Stimulated activated CD8-positive, alpha-beta memory T cell treated with anti-CD3 and anti-CD28 coated beads, Interleukin-2, amount 100 ng/mL, for 1 hour (primary cell): Measurements from ENCODE around the gene DOCK9.

ENCODE experiments used
- DNase-seq, 2 donors: peaks; one replicate each; pipeline ENCODE4 v3.0.0-alpha.2; 2020; ENCODE audit warnings: low read depth in 2 of 2

The DOCK9 gene

GRCh38 chr13:98950705-98951104 is 27.2 kb downstream of the DOCK9 start:
- no peak for DNase-seq

- no peak for DNase-seq
Measured at GRCh38 chr13:98947925-98948324, 29.9 kb downstream of the DOCK9 start.

- DNase-seq, result no peak
Measured at GRCh38 chr13:98945863-98946605, 31.8 kb downstream of the DOCK9 start.

DNA sequence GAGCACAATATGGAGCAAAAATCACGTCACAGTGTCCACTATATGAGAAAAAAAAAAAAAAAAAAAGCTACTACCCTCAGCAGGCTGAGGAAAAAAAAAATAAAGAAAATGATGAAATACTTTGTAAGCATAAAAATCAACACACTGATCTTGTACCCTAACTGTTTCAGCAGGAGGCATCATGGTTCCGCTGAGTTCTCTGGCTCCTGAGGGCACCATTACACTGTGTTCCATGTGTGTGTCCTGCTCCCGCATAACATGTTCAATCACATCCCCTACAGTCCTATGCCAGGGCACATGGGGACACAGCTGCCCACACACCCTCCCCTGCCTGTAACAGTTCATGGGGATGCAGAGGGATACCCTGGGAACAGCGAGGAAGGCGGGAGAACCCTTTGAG is 33.5 kb downstream of the DOCK9 start:
- DNase-seq, result no peak

- no peak for DNase-seq
Measured at GRCh38 chr13:98942997-98943396, 34.9 kb downstream of the DOCK9 start.

- no peak for DNase-seq
Measured at GRCh38 chr13:98942485-98942884, 35.4 kb downstream of the DOCK9 start.

DNA sequence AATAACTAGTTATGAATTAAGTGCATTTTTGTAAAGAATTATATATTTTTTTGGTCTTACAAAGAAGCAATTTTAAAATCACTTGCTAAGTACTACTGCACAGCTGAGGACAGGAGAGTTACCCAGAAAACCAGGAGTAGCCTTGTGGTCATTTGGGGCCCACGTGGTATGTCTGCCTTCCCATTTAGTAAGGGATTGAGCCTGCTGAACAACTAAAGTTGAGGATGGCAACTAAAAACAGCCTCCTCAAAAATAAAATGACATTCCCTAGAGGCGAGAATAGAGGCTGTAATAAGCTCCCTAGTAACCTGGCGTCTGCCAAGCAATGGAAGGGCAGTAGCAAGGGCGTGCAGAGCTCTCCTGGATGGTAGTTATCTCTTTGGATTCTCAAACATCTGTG is 36.3 kb downstream of the DOCK9 start:
- no peak for DNase-seq

DNA sequence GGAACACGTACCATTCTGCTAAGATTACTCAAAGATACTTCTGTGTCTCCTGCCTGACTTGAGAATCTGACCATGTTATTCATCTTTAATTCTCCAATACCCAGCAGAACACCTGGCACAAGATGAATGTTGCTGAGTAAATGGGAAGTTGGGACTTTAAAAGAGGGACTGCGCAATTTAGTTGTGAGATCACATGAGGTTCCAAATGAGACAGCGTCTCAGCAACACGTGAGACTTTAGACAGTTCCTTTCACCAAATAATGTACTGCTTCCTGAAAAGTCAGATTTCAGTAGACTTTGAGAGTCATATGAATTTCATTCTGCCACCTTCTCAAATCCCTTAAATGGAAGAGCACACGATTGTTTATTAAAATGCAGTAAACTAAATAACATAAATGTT is 36.7 kb downstream of the DOCK9 start:
- DNase-seq, result no peak

DNA sequence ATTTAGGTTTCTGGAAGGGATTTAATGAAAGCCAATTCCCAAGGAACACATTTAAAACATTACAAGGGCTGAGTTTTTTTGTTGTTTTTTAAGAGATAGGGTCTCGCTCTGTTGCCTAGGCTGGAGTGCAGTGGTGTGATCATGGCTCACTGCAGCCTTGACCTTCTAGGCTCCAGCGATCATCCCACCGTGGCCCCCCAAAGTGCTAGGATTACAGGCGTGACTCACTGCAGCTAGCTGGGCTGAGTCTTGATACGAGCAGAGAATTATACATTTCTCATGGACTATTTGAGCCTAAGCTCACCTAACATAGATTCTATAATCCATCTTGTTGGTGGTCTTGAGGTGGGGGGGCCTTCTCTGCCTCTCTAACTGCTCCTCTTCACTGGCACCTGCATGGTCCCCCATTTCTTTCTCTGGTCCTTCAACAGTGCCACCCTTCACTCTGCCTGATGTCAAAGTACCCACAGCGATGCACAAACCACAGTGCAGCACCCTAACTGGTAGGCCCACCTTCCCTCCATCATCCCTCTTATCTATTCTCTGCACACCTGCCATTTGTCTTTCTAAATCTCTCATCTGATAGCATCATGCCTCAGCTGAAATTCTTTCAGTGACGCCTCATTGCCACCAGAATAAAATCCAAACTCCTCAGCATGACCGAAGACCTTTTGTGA is 37.4 kb downstream of the DOCK9 start:
- no peak for DNase-seq

- DNase-seq, result no peak
Measured at GRCh38 chr13:98939660-98940191, 38.1 kb downstream of the DOCK9 start.

DNA sequence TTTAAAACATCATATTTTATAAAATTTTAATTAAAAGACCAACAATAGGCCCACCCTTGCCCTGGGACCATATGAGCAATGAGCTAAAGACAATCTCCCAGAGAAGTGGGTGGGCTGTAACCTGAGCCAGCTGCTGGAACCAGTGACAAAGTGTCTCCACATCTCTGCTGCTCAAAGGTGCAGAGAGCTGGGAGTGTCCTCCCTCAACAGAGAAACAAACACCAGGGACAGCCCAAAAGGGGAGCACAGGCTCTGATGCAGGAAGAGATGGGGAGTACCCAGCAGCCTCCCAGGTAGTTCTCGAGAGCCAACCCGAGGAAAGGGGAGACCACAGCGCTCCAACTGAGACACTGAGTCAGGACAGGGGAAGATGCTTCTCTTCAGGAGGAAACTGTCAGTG is 39.1 kb downstream of the DOCK9 start:
- DNase-seq, result no peak

DNA sequence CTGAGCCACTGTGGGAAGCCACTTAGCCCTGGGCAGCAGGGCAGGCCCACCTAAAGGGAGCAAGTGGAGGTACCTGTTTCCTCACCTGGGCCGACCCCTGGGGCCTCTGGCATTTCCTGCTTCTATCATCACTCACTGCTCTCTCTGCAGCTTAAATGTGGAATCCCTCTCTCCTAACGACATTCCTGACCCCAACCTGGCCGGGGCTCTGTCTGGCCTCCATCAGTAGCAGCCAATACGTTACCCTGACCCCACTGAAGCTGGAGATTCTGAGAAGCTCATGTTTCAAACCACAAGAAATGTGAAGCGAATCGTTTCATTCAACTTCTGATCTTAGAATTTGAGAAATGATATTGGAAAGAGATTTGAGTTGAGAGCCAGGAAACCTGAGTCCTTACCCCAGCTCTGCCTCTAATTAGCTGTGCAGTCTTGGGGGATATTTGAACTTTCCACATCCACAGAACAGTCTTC is 39.9 kb downstream of the DOCK9 start:
- no peak for DNase-seq

DNA sequence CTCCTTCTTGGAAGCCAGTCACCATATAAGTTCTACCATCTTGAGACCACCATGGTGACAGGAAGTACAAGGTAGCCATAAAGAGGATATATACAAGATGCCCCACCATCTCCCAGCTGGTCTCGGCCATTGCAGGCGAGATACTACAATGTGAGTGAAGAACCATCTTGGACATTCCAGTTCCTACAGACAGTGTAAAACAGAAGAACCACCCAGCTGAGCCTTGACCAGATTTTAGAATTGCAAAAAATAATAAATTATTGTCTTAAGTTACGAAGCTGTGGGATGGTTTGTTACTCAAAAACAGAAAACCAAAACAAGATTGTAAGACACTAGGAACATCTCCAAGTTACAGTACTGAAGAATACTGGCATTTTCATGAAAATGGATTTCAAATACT is 43.6 kb downstream of the DOCK9 start:
- no peak for DNase-seq

GRCh38 chr13:98930151-98930591 is 47.7 kb downstream of the DOCK9 start:
- no peak for DNase-seq

DNA sequence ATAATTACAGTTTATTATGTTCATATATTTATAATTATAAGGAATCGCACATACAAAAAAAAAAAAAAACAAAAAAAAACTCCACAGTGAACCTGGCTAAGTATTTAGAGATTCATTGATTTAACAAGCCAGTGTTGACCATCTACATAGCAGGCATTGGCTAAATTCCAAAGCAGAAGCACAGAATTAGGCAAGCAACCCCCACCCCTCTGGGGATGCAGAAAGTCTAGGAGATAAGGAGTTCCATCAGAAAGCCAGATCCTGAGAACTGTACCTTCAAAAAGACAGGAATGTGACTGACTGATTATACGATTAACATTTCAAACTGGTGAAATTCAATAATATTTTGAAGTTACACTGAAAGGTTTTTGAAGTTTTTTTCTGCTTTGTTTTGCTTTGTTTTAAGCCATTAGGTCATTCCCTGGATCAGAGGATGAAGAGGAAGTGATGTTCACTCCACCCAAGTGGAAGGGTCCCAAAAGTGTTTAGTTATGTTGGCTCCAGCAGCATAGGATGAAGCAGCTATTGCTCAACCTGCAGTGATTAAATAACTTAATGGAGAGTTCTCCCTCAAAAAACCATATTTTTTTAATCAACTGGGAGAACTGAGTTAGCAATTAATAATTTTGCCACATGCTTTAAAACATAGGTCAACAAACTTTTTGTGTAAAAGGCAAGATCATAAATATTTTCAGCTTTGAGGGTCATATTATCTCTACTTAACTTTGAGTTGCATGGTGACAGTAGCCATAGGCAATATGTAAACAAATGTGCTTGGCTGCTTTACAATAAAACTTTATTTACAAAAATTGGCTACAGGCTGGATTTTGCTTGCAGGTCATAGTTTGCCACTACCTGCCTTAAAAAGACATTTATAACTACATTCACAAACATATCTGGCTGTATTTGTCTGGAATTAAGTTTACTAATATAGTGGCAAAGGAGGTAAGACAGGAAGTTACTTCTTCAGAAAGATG is 49.6 kb downstream of the DOCK9 start:
- DNase-seq, result no peak

- no peak for DNase-seq
Measured at GRCh38 chr13:98925949-98926348, 51.9 kb downstream of the DOCK9 start.

GRCh38 chr13:98923641-98924397 is 54.0 kb downstream of the DOCK9 start:
- DNase-seq, result no peak

DNA sequence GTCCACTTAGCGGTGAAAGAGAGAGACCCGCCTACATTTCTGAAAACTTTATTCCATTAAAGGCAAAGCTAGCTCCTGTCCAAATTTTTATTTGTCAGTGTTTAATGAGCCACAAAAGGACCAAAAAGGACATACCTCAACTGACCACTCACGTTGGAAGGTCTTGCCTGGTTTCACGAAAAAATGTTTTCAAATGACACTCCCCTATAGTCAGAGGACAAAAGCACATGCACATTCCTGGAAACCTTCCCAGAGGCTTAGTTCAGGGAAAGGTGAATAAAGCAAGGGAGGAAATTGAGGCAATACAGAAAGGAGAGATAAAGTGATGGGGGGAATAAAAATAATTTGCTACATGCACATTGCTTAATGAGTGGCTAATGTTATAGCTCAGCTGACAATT is 55.6 kb downstream of the DOCK9 start:
- no peak for DNase-seq

GRCh38 chr13:98921786-98922185 is 56.1 kb downstream of the DOCK9 start:
- DNase-seq, result no peak

GRCh38 chr13:98921015-98921580 is 56.8 kb downstream of the DOCK9 start:
- no peak for DNase-seq

DNA sequence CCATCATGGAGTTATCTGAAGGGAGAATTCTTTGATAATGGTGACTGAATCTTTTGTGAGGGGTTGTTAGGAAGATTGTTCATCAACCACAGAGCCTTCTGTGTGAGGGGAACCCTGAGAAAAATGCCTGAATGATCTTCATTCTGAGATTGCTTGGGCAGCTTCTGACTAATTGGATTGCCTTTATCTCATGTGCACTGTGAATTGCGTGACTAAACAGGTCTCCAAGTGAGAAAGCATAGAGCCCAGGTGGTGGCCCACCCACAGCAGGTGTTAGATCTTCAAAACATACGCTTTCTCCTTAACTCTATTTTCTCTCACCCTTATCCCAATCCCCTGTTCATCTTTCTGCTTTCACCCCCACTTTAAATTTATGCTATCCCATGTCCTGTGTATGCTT is 58.3 kb downstream of the DOCK9 start:
- DNase-seq, result no peak
